SK-N-SH (cell line): ENCODE results near the gene IGFBP7. TPM values are rescaled to one million over a fixed set of nuclear protein-coding genes. Genes with fewer than 3 reads are reported as not detected.
A peak's percentile ranks its signal among the peaks of the same experiment; 100 is the strongest.

Experiments
- CTCF ChIA-PET: fragments of 300-600, 350-600 bp; formaldehyde crosslinking; extraction: SDS; loops from one replicate; lab custom pipeline; 2021; lab: Yijun Ruan, JAX
- POLR2A ChIA-PET: fragments of 350-600 bp; sonication (Branson Sonifier 250); formaldehyde crosslinking; extraction: SDS; loops from one replicate; lab custom pipeline; 2020; ENCODE audit warnings: antibody characterized with exemption, inconsistent platforms; lab: Yijun Ruan, JAX
- DNase-seq: peaks from one replicate; pipeline ENCODE4 v3.0.0; 2012
- H2AFZ ChIP-seq: fragments of 200-600 bp; sonication (generic); 2 replicates; pipeline ENCODE4 v1.8.1; 2016; ENCODE audit warnings: antibody characterized with exemption, mild to moderate bottlenecking, low read depth
- H3F3A ChIP-seq: fragments of 200-600 bp; sonication (generic); replicated peaks from 2 replicates; pipeline ENCODE3; 2016; ENCODE audit warnings: antibody characterized with exemption, mild to moderate bottlenecking; ENCODE audit not compliant: insufficient read depth
- H3K27ac ChIP-seq, 2 experiments: fragments of 200-500 bp in 1 of 2; fragments of 200-600 bp in 1 of 2; sonication (Bioruptor generic) in 1 of 2; sonication (generic), shearing (Covaris generic) in 1 of 2; 2 replicates each; pipeline versions ENCODE4 v1.5.1 to v1.6.1; 2014 to 2016; ENCODE audit warnings: low read depth in 2 of 2, inconsistent platforms in 1 of 2, low read length in 1 of 2, mild to moderate bottlenecking in 1 of 2, mixed read lengths in 1 of 2
- H3K27me3 ChIP-seq: fragments of 200-600 bp; sonication (generic), shearing (Covaris generic); 2 replicates; pipeline ENCODE4 v1.6.1; 2016; ENCODE audit warnings: mixed run types; ENCODE audit not compliant: insufficient read depth
- H3K36me3 ChIP-seq, 2 experiments: fragments of 200-500 bp in 1 of 2; fragments of 200-600 bp in 1 of 2; sonication (Bioruptor generic) in 1 of 2; sonication (generic) in 1 of 2; replicated peaks in 1 of 2; 2 replicates each; pipeline versions ENCODE3 to v1.5.1; 2014 to 2016; ENCODE audit warnings: low read length in 1 of 2, mild to moderate bottlenecking in 1 of 2; ENCODE audit not compliant: insufficient read depth in 2 of 2, control insufficient read depth in 1 of 2
- H3K4me1 ChIP-seq, 2 experiments: fragments of 200-500 bp in 1 of 2; fragments of 200-600 bp in 1 of 2; sonication (Bioruptor generic) in 1 of 2; sonication (generic), shearing (Covaris generic) in 1 of 2; 2 replicates each; pipeline versions ENCODE4 v1.5.1 to v1.6.1; 2014 to 2016; ENCODE audit warnings: low read depth in 1 of 2, low read length in 1 of 2, mixed run types in 1 of 2; ENCODE audit not compliant: insufficient read depth in 2 of 2, control insufficient read depth in 1 of 2
- H3K4me2 ChIP-seq: fragments of 200-600 bp; sonication (generic), shearing (Covaris generic); 2 replicates; pipeline ENCODE4 v1.6.1; 2017; ENCODE audit warnings: mixed run types
- H3K4me3 ChIP-seq, 2 experiments: fragments of 200-500 bp in 1 of 2; fragments of 200-600 bp in 1 of 2; sonication (Bioruptor generic) in 1 of 2; sonication (generic), shearing (Covaris generic) in 1 of 2; 2 replicates each; pipeline versions ENCODE4 v1.5.1 to v1.8.1; 2014 to 2016; ENCODE audit warnings: low read depth in 2 of 2, inconsistent platforms in 1 of 2, low read length in 1 of 2, mild to moderate bottlenecking in 1 of 2, mixed read lengths in 1 of 2, moderate library complexity in 1 of 2
- H3K79me2 ChIP-seq: fragments of 200-600 bp; sonication (generic); 2 replicates; pipeline ENCODE4 v1.8.1; 2017; ENCODE audit warnings: mild to moderate bottlenecking; ENCODE audit not compliant: insufficient read depth
- H3K9ac ChIP-seq: fragments of 200-600 bp; sonication (generic); 2 replicates; pipeline ENCODE4 v1.6.1; 2017; ENCODE audit warnings: mixed run types
- H3K9me2 ChIP-seq: fragments of 200-600 bp; sonication (generic); 2 replicates; pipeline ENCODE4 v1.6.1; 2017; ENCODE audit warnings: mixed run types
- H3K9me3 ChIP-seq: fragments of 200-600 bp; sonication (generic); 2 replicates; pipeline ENCODE4 v1.6.1; 2017; ENCODE audit warnings: mixed run types, mild to moderate bottlenecking, moderate library complexity
- H4K20me1 ChIP-seq: fragments of 200-600 bp; sonication (generic); 2 replicates; pipeline ENCODE4 v1.6.1; 2017; ENCODE audit warnings: mild to moderate bottlenecking, mixed run types; ENCODE audit not compliant: insufficient read depth
- CHD2 ChIP-seq: fragments of 150-350 bp; IDR thresholded peaks from 2 replicates; pipeline ENCODE4 v1.6.1; 2018; ENCODE audit warnings: low read length; ENCODE audit not compliant: partially characterized antibody
- MAX ChIP-seq: IDR thresholded peaks from 2 replicates; pipeline ENCODE4 v1.4.0; 2012; ENCODE audit warnings: low read depth
- POLR2AphosphoS5 ChIP-seq: IDR thresholded peaks from 2 replicates; pipeline ENCODE4 v1.6.1; 2012; ENCODE audit warnings: low read depth, low read length
- RCOR1 ChIP-seq: fragments of 150-350 bp; IDR thresholded peaks from 2 replicates; pipeline ENCODE4 v1.6.1; 2017; ENCODE audit warnings: antibody characterized with exemption, low read length
- SMC3 ChIP-seq: IDR thresholded peaks from 2 replicates; pipeline ENCODE4 v1.6.1; 2012; ENCODE audit warnings: low read depth, low read length, improper control_type of control experiment
- WGBS: methylation state at CpG from one replicate; pipeline ENCODE4 v1.1.6; 2017; ENCODE audit warnings: low lambda C conversion rate; 5-methylcytosine and 5-hydroxymethylcytosine counted together
- polyA plus RNA-seq, 3 experiments: library from polyadenylated mRNA; depleted of rRNA; stranded (reverse); fragments of >200 nt; gene quantifications; 2 replicates each; pipeline ENCODE4 v1.2.3, GENCODE V29; 2012
- TF ChIP-seq, protein P1 (sequence below): IDR thresholded peaks from 2 replicates; pipeline ENCODE4 v1.4.0; 2012; ENCODE audit warnings: low read depth, borderline replicate concordance
- TF ChIP-seq, protein P2 (sequence below): fragments of 150-350 bp; IDR thresholded peaks from 2 replicates; pipeline ENCODE4 v1.6.1; 2016; ENCODE audit warnings: mild to moderate bottlenecking, low read depth, low read length
- TF ChIP-seq, protein P3 (sequence below): IDR thresholded peaks from 2 replicates; pipeline ENCODE4 v1.6.1; 2012; ENCODE audit warnings: mild to moderate bottlenecking, low read depth, low read length, moderate library complexity
- TF ChIP-seq, protein P4 (sequence below): IDR thresholded peaks from 2 replicates; pipeline ENCODE4 v1.4.0; 2012; ENCODE audit warnings: low read depth, borderline replicate concordance

The IGFBP7 gene
- polyA plus RNA-seq, 1 of the 3 experiments (the other 2 are of a cell fraction): 0.38 TPM

DNA sequence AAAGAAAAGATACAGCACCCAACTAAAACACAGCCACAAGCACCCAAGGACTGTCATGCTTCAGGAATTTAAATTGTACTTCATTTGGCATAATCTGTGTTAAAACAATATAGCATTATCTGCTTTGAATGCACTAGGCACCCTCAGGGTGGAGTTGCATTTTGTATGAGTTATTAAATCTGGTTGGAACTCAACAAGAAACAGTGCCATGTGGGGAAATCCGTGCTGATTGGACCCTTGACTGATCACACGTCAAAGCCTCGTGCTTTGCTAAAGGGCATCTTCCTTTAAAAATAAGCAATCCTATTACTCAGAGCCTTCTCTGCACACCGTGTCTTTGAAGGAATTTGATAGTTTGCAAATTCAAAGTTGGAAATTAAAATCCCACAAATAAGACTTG lies 35.4 kb downstream of the IGFBP7 start:
- no peaks in the 10 kb centered on the region for H3K79me2 ChIP-seq
- TF ChIP-seq MAX: 0 out of 2 replicates have a peak, but pooled peaks have one; percentile 13
- TF ChIP-seq, protein P1, sequence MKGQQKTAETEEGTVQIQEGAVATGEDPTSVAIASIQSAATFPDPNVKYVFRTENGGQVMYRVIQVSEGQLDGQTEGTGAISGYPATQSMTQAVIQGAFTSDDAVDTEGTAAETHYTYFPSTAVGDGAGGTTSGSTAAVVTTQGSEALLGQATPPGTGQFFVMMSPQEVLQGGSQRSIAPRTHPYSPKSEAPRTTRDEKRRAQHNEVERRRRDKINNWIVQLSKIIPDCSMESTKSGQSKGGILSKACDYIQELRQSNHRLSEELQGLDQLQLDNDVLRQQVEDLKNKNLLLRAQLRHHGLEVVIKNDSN: peak; percentile 20; the same call in 1 of the 2 replicates
- TF ChIP-seq, protein P2, sequence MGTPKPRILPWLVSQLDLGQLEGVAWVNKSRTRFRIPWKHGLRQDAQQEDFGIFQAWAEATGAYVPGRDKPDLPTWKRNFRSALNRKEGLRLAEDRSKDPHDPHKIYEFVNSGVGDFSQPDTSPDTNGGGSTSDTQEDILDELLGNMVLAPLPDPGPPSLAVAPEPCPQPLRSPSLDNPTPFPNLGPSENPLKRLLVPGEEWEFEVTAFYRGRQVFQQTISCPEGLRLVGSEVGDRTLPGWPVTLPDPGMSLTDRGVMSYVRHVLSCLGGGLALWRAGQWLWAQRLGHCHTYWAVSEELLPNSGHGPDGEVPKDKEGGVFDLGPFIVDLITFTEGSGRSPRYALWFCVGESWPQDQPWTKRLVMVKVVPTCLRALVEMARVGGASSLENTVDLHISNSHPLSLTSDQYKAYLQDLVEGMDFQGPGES: no peak
- H3K36me3 ChIP-seq: no peaks in the 10 kb centered on the region
- H4K20me1 ChIP-seq: no peaks in the 10 kb centered on the region
- peaks cover 0 to 21% of the 10 kb centered on the region in 2 experiments; a peak in 2 of 4 replicates for H3K4me1 ChIP-seq
- POLR2A ChIA-PET: no interaction called here
- H3K9me2 ChIP-seq: no peaks in the 10 kb centered on the region
- 19% methylated on average over 4 of the region's 4 CpGs for WGBS
- H2AFZ ChIP-seq: peak overlapping the region; percentile 36
- no peaks in the 10 kb centered on the region for H3K9me3 ChIP-seq
- CTCF ChIA-PET: interaction anchor here (1.0 to 1.7 kb wide), 3 partner anchors 37 to 90 kb away, joined by 3 to 8 read pairs (median 3); no protein-coding TSS in a partner anchor
- H3K4me2 ChIP-seq: 0 out of 2 replicates have a peak overlapping the region, but pooled peaks have one; percentile 3
- no peaks in the 10 kb centered on the region for H3K27me3 ChIP-seq
- DNase-seq: peak; percentile 24
- H3K9ac ChIP-seq: 0 out of 2 replicates have a peak overlapping the region, but pooled peaks have one; percentile 25
- no peak overlapping the region for H3K4me3 ChIP-seq
- peaks cover 27% of the 10 kb centered on the region for H3F3A ChIP-seq
- H3K27ac ChIP-seq: peak overlapping the region in 1 of 2 experiments; percentile 60; a peak in 2 of 4 replicates

- no peak overlapping the region for H3K9ac ChIP-seq
- H3K9me2 ChIP-seq: no peaks in the 10 kb centered on the region
- TF ChIP-seq SMC3: no peak
- TF ChIP-seq MAX: no peak
- TF ChIP-seq, protein P3, sequence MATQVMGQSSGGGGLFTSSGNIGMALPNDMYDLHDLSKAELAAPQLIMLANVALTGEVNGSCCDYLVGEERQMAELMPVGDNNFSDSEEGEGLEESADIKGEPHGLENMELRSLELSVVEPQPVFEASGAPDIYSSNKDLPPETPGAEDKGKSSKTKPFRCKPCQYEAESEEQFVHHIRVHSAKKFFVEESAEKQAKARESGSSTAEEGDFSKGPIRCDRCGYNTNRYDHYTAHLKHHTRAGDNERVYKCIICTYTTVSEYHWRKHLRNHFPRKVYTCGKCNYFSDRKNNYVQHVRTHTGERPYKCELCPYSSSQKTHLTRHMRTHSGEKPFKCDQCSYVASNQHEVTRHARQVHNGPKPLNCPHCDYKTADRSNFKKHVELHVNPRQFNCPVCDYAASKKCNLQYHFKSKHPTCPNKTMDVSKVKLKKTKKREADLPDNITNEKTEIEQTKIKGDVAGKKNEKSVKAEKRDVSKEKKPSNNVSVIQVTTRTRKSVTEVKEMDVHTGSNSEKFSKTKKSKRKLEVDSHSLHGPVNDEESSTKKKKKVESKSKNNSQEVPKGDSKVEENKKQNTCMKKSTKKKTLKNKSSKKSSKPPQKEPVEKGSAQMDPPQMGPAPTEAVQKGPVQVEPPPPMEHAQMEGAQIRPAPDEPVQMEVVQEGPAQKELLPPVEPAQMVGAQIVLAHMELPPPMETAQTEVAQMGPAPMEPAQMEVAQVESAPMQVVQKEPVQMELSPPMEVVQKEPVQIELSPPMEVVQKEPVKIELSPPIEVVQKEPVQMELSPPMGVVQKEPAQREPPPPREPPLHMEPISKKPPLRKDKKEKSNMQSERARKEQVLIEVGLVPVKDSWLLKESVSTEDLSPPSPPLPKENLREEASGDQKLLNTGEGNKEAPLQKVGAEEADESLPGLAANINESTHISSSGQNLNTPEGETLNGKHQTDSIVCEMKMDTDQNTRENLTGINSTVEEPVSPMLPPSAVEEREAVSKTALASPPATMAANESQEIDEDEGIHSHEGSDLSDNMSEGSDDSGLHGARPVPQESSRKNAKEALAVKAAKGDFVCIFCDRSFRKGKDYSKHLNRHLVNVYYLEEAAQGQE: no peak
- TF ChIP-seq CHD2: no peak
- no peak for TF ChIP-seq RCOR1
- TF ChIP-seq POLR2AphosphoS5: no peak
- TF ChIP-seq, protein P4, sequence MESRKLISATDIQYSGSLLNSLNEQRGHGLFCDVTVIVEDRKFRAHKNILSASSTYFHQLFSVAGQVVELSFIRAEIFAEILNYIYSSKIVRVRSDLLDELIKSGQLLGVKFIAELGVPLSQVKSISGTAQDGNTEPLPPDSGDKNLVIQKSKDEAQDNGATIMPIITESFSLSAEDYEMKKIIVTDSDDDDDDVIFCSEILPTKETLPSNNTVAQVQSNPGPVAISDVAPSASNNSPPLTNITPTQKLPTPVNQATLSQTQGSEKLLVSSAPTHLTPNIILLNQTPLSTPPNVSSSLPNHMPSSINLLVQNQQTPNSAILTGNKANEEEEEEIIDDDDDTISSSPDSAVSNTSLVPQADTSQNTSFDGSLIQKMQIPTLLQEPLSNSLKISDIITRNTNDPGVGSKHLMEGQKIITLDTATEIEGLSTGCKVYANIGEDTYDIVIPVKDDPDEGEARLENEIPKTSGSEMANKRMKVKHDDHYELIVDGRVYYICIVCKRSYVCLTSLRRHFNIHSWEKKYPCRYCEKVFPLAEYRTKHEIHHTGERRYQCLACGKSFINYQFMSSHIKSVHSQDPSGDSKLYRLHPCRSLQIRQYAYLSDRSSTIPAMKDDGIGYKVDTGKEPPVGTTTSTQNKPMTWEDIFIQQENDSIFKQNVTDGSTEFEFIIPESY: no peak
- TF ChIP-seq, all 33 proteins: peak for 0
- Histone ChIP-seq H3K27me3 (no peaks in the 10 kb centered on the region), H3K4me3 (no peak overlapping the region), H3K4me1 (peaks cover 0 to 20% of the 10 kb centered on the region in 2 experiments; a peak in 2 of 4 replicates), H3K36me3 (no peaks in the 10 kb centered on the region), H2AFZ (no peak overlapping the region), H4K20me1 (no peaks in the 10 kb centered on the region), H3K79me2 (no peaks in the 10 kb centered on the region), H3F3A (peaks cover 18% of the 10 kb centered on the region), H3K27ac (no peak overlapping the region), H3K4me2 (no peak overlapping the region), H3K9me3 (no peaks in the 10 kb centered on the region)
- ChIA-PET POLR2A (no interaction called here), CTCF (interaction anchor here (1.1 to 2.1 kb wide), 4 partner anchors 10 to 90 kb away, joined by 3 to 15 read pairs (median 6); no protein-coding TSS in a partner anchor)
- no peak for DNase-seq
- WGBS: 70% methylated on average over 5 of the region's 5 CpGs
Observed at GRCh38 chr4:57073559-57073958, 36.6 kb downstream of the IGFBP7 start.
